ENCODE results near the gene THSD4.
"Not testable (repeated sequence)": the region's sequence is repeated elsewhere in the genome, so short reads cannot be mapped to it uniquely, and the experiment has no call there.

Gene THSD4

GRCh38 chr15:71201477-71201876 is 86.2 kb downstream of the THSD4 start:
- TF ChIP-seq, protein P1, sequence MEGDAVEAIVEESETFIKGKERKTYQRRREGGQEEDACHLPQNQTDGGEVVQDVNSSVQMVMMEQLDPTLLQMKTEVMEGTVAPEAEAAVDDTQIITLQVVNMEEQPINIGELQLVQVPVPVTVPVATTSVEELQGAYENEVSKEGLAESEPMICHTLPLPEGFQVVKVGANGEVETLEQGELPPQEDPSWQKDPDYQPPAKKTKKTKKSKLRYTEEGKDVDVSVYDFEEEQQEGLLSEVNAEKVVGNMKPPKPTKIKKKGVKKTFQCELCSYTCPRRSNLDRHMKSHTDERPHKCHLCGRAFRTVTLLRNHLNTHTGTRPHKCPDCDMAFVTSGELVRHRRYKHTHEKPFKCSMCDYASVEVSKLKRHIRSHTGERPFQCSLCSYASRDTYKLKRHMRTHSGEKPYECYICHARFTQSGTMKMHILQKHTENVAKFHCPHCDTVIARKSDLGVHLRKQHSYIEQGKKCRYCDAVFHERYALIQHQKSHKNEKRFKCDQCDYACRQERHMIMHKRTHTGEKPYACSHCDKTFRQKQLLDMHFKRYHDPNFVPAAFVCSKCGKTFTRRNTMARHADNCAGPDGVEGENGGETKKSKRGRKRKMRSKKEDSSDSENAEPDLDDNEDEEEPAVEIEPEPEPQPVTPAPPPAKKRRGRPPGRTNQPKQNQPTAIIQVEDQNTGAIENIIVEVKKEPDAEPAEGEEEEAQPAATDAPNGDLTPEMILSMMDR (IDR thresholded peaks at IDR 0.05; ENCODE audit: extremely low read depth, missing control alignments) = no peak
- DNase-seq (ENCODE audit: low spot score) = no peak

GRCh38 chr15:71202712-71203111 is 87.4 kb downstream of the THSD4 start:
- DNase-seq (ENCODE audit: low spot score) = no peak
- TF ChIP-seq, protein P1 (IDR thresholded peaks at IDR 0.05; ENCODE audit: extremely low read depth, missing control alignments) = no peak

DNA sequence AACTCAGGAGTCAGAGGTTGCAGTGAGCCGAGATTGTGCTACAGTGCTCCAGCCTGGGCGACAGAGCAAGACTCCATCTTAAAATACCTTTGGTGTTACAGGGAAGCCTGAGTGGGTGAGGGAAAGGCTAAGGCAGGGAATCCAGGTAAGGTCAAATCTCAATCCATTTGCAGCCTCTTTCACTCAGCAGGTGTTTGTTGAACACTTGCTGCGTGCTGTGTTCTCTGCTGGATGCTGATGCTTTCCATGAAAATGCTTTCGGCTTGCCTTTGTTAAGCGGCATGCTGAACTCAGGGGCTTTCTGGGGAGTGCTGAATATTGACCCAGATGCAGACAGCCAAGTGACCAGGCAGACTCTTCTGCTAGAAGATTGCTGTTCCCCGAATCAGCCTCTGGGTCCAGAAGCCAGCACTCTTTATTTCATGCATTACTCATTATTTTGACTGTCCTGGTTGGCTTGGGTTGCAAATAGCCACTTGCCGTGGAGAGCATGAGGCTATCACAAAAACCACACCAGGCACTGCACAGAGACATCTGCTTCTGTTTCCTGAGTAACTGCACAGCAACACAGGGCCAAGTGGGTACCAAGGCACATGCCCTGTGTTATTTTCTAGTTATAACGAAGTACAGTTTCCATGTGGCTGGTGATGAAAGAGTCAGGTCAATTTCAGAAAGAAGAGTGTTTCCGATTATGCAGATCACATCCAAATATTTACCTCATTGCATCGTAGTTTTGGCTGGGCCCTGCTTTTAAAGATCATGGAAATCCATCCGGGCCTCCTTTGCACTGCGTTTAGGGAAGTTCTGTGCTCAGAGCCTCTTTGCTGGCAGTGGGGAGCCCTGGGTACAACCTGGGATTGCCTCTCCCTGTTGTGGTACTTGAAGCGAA is 88.6 kb downstream of the THSD4 start:
- TF ChIP-seq, protein P1 (IDR thresholded peaks at IDR 0.05; ENCODE audit: extremely low read depth, missing control alignments) = no peak
- DNase-seq (ENCODE audit: low spot score) = no peak

GRCh38 chr15:71207141-71207540 is 91.9 kb downstream of the THSD4 start:
- TF ChIP-seq, protein P1 (IDR thresholded peaks at IDR 0.05; ENCODE audit: extremely low read depth, missing control alignments) = no peak
- no peak for DNase-seq (ENCODE audit: low spot score)

DNA sequence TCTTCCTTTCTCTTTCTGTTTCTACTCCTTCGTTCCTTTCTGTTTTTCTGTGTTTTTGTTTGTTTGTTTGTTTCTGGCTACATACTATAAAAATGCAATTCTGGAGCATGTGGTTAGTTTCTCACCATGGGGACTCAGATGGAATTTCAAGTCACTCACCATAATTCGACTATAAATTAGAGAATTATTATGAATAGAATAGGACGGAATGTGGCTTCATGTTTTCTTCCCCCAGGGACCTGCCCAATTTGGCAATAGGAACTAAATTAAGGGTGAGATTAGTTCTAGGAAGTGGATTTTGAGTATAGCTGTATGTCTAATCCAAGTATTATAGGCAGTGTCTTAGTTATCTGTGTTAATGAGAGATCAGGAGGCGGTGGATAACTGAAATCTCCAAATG is 96.9 kb downstream of the THSD4 start:
- DNase-seq (ENCODE audit: low spot score) = no peak
- TF ChIP-seq, protein P1 (IDR thresholded peaks at IDR 0.05; ENCODE audit: extremely low read depth, missing control alignments) = no peak

GRCh38 chr15:71213943-71214342 is 98.7 kb downstream of the THSD4 start:
- not testable (repeated sequence) for DNase-seq (ENCODE audit: low spot score)

- no peak for DNase-seq (ENCODE audit: low spot score)
- TF ChIP-seq, protein P1 (IDR thresholded peaks at IDR 0.05; ENCODE audit: extremely low read depth, missing control alignments) = no peak
Measured at GRCh38 chr15:71215126-71215894, 100.0 kb downstream of the THSD4 start.

Data from GM20000 (cell line).